ENCODE data around the gene SLC4A8. TPM values are rescaled to one million over a fixed set of nuclear protein-coding genes. Genes with fewer than 3 reads are reported as not detected.

SLC4A8 gene
- total RNA-seq (2022; extraction: Qiagen RNA extraction), result 1.3 to 2.7 TPM (median 2.3 TPM) in 5 replicates

GRCh38 chr12:51424662-51425539 is at the start of gene SLC4A8:
SLC4A8 (plus strand) TSS chr12:51424831; CDS start chr12:51424988, 157 bp downstream.

GRCh38 chr12:51391283-51392123 is 33.1 kb upstream of the SLC4A8 start, which contains the start of gene GALNT6:
GALNT6 (minus strand) TSS chr12:51391406; CDS start chr12:51379781, 11,625 bp downstream.

Other genes with a start within 250 kb of the SLC4A8 start
- 0.61 to 2.3 TPM (median 1.5 TPM) in 5 replicates for gene POU6F1, start 206.8 kb upstream of the SLC4A8 start, total RNA-seq (2022; extraction: Qiagen RNA extraction)
- 338 to 361 TPM (median 341 TPM) in 5 replicates for gene DAZAP2, start 186.0 kb upstream of the SLC4A8 start, total RNA-seq (2022; extraction: Qiagen RNA extraction)
- gene SMAGP, start 154.4 kb upstream of the SLC4A8 start, total RNA-seq (2022; extraction: Qiagen RNA extraction), result 22.5 to 30.3 TPM (median 25.6 TPM) in 5 replicates
- gene BIN2, start 100.7 kb upstream of the SLC4A8 start, total RNA-seq (2022; extraction: Qiagen RNA extraction), result 0.14 to 0.23 TPM (median 0.19 TPM) in 5 replicates
- not detected in 5 replicates for gene CELA1, start 78.2 kb upstream of the SLC4A8 start, total RNA-seq (2022; extraction: Qiagen RNA extraction)
- gene GALNT6, start 33.4 kb upstream of the SLC4A8 start, total RNA-seq (2022; extraction: Qiagen RNA extraction), result 2.5 to 4.0 TPM (median 2.6 TPM) in 5 replicates
- gene SCN8A, start 166.4 kb downstream of the SLC4A8 start, total RNA-seq (2022; extraction: Qiagen RNA extraction), result 1.0 to 1.8 TPM (median 1.6 TPM) in 5 replicates

Measured in A549 treated with dexamethasone at 1 μM for 4 hours (cell line).